Measurements from ENCODE around the gene ART4. TPM values are rescaled to one million over a fixed set of nuclear protein-coding genes. Genes with fewer than 3 reads are reported as not detected.
A peak's percentile ranks its signal among the peaks of the same experiment; 100 is the strongest.

The ART4 gene
- total and polyA plus RNA-seq, 2 donors (not counting 3 experiments of a cell fraction or from before 2014, with no cell fraction given): 12.5 to 54.7 TPM

DNA sequence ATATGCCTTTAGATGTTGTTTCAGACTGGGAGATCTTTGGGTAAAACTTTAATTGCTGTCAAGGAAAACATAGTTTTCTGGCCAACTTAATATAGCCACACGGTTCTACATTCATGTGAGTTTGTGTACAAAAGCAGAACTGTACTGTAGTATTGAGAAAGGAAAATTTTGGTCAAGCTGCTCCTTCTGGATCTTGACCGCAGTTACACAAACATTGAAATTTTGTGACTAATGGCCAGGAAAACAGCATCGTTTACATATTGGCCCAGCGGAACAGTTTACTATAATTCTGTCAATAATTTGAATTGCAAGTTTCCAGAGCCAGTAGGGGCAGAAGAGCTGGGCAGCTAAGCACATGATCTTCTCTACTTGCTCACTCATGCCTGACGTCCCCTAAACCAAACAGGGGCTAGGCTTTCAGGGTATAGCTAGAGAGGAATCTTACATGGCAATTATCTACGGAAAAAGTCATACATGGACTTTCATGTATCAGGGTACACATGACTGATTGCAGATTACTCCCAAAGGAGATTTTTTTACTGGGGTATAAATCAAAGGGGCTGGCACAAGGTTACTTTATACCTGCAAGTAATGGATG is 11.4 kb upstream of the ART4 start:
- Histone ChIP-seq H3K79me2 (ENCODE audit: control insufficient read depth, insufficient read depth, low read length) (no peaks in the 10 kb centered on the region), H3K27me3 (ENCODE audit: control insufficient read depth in 2 of 2, insufficient read depth in 2 of 2, low read length in 2 of 2) (no peaks in the 10 kb centered on the region), H3K9me3 (replicated peaks; ENCODE audit: control insufficient read depth, insufficient read depth, low read length) (no peaks in the 10 kb centered on the region), H3K4me2 (ENCODE audit: insufficient read depth, low read length) (peak overlapping the region; percentile 35), H3K4me1 (ENCODE audit: control insufficient read depth, extremely low read depth, insufficient read depth, low read length) (peaks cover 12% of the 10 kb centered on the region), H2AFZ (ENCODE audit: low read depth, low read length) (peak overlapping the region; percentile 74), H3K4me3 (replicated peaks in 1 of 3; ENCODE audit: insufficient read depth in 1 of 3, low read depth in 1 of 3, low read length in 3 of 3) (no peak overlapping the region), H3K9me1 (replicated peaks; ENCODE audit: control insufficient read depth, extremely low read depth, insufficient read depth, low read length) (no peaks in the 10 kb centered on the region), H3K9ac (replicated peaks; ENCODE audit: extremely low read depth, insufficient read depth, low read length) (no peak overlapping the region), H4K20me1 (replicated peaks; ENCODE audit: control insufficient read depth, extremely low read depth, insufficient read depth, low read length) (no peaks in the 10 kb centered on the region), H3K36me3 (ENCODE audit: control insufficient read depth in 2 of 2, extremely low read depth in 1 of 2, insufficient read depth in 2 of 2, low read length in 2 of 2) (no peaks in the 10 kb centered on the region), H3K27ac (ENCODE audit: insufficient read depth, low read depth, low read length) (no peak overlapping the region)
- CTCF ChIA-PET: no interaction called here
- FAIRE-seq (peak; percentile 44), DNase-seq (ENCODE audit: low read depth, low spot score) (peak; percentile 84)
- POLR2A ChIA-PET: no interaction called here
- BruUV-seq (replicated peaks): no TSS peak
- dilution Hi-C loops (cut with MboI; ENCODE audit: extremely low pct_ligation_motif_present, low sequenced_read_pairs) (no loop called here), intact Hi-C loops (cut with micrococcal nuclease) (no loop called here)
- no peak for TF ChIP-seq FOS (IDR thresholded peaks at IDR 0.05; ENCODE audit: borderline replicate concordance, insufficient read depth, low read length)
- no peak for TF ChIP-seq POLR2AphosphoS5 (IDR thresholded peaks at IDR 0.05; ENCODE audit: insufficient read depth, low read depth, low read length)
- TF ChIP-seq GATA2 (IDR thresholded peaks at IDR 0.05; ENCODE audit: insufficient read depth, insufficient read length, low read depth, low read length): no peak
- TF ChIP-seq MYC (IDR thresholded peaks at IDR 0.05; ENCODE audit: low read depth, low read length): no peak
- TF ChIP-seq, protein P1, sequence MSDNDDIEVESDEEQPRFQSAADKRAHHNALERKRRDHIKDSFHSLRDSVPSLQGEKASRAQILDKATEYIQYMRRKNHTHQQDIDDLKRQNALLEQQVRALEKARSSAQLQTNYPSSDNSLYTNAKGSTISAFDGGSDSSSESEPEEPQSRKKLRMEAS (IDR thresholded peaks at IDR 0.05; ENCODE audit: insufficient read depth, insufficient read length): no peak
- TF ChIP-seq JUN (IDR thresholded peaks at IDR 0.05; ENCODE audit: borderline replicate concordance, insufficient read depth, insufficient read length, low read depth): no peak

DNA sequence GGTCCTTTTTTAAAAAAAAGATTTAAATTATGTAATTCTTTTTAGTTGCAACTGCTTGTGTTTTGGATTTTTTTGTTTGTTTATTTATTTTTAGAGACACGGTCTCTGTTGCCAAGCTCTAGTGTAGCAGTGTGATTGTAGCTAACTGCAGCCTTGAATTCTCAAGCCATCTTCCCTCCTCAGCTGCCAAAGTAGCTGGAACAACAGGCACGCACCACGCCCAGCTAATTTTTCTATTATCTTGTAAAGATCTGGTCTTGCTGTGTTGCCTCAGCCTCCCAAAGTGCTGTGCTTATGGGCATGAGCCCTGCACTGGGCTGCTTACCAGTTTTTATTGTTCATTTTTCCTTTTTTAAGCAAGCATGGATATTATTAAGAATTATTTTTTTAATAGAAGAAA is 10.6 kb upstream of the ART4 start:
- DNase-seq (ENCODE audit: low read depth, low spot score) (no peak), FAIRE-seq (no peak)
- ChIA-PET CTCF (no interaction called here), POLR2A (no interaction called here)
- no peak overlapping the region for H3K27ac ChIP-seq (ENCODE audit: insufficient read depth, low read depth, low read length)
- no peak overlapping the region for H3K4me2 ChIP-seq (ENCODE audit: insufficient read depth, low read length)
- dilution Hi-C loops (cut with MboI; ENCODE audit: extremely low pct_ligation_motif_present, low sequenced_read_pairs) (no loop called here), intact Hi-C loops (cut with micrococcal nuclease) (no loop called here)
- H3K36me3 ChIP-seq (ENCODE audit: control insufficient read depth in 2 of 2, extremely low read depth in 1 of 2, insufficient read depth in 2 of 2, low read length in 2 of 2): no peaks in the 10 kb centered on the region
- no peak overlapping the region for H3K9ac ChIP-seq (replicated peaks; ENCODE audit: extremely low read depth, insufficient read depth, low read length)
- no peaks in the 10 kb centered on the region for H3K79me2 ChIP-seq (ENCODE audit: control insufficient read depth, insufficient read depth, low read length)
- H3K9me3 ChIP-seq (replicated peaks; ENCODE audit: control insufficient read depth, insufficient read depth, low read length): no peaks in the 10 kb centered on the region
- no peak overlapping the region for H3K4me3 ChIP-seq (replicated peaks in 1 of 3; ENCODE audit: insufficient read depth in 1 of 3, low read depth in 1 of 3, low read length in 3 of 3)
- no TSS peak for BruUV-seq (replicated peaks)
- H4K20me1 ChIP-seq (replicated peaks; ENCODE audit: control insufficient read depth, extremely low read depth, insufficient read depth, low read length): no peaks in the 10 kb centered on the region
- TF ChIP-seq EZH2 (IDR thresholded peaks at IDR 0.05; ENCODE audit: borderline replicate concordance, low read depth, low read length, severe bottlenecking) (no peak), POLR2AphosphoS5 (IDR thresholded peaks at IDR 0.05; ENCODE audit: insufficient read depth, low read depth, low read length) (no peak), GATA2 (IDR thresholded peaks at IDR 0.05; ENCODE audit: insufficient read depth, insufficient read length, low read depth, low read length) (no peak), MYC (IDR thresholded peaks at IDR 0.05; ENCODE audit: low read depth, low read length) (no peak), JUN (IDR thresholded peaks at IDR 0.05; ENCODE audit: borderline replicate concordance, insufficient read depth, insufficient read length, low read depth) (no peak), POLR2A (IDR thresholded peaks at IDR 0.05; ENCODE audit: low read depth, low read length) (no peak)
- TF ChIP-seq, protein P2, sequence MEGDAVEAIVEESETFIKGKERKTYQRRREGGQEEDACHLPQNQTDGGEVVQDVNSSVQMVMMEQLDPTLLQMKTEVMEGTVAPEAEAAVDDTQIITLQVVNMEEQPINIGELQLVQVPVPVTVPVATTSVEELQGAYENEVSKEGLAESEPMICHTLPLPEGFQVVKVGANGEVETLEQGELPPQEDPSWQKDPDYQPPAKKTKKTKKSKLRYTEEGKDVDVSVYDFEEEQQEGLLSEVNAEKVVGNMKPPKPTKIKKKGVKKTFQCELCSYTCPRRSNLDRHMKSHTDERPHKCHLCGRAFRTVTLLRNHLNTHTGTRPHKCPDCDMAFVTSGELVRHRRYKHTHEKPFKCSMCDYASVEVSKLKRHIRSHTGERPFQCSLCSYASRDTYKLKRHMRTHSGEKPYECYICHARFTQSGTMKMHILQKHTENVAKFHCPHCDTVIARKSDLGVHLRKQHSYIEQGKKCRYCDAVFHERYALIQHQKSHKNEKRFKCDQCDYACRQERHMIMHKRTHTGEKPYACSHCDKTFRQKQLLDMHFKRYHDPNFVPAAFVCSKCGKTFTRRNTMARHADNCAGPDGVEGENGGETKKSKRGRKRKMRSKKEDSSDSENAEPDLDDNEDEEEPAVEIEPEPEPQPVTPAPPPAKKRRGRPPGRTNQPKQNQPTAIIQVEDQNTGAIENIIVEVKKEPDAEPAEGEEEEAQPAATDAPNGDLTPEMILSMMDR (IDR thresholded peaks at IDR 0.05; ENCODE audit: extremely low read depth in 1 of 2, insufficient read depth in 1 of 2, low read depth in 1 of 2, low read length in 2 of 2): no peak
- TF ChIP-seq, protein P1 (IDR thresholded peaks at IDR 0.05; ENCODE audit: insufficient read depth, insufficient read length): no peak
- H3K4me1 ChIP-seq (ENCODE audit: control insufficient read depth, extremely low read depth, insufficient read depth, low read length): peaks cover 19% of the 10 kb centered on the region
- H2AFZ ChIP-seq (ENCODE audit: low read depth, low read length): peak overlapping the region; percentile 31
- H3K27me3 ChIP-seq (ENCODE audit: control insufficient read depth in 2 of 2, insufficient read depth in 2 of 2, low read length in 2 of 2): no peaks in the 10 kb centered on the region
- H3K9me1 ChIP-seq (replicated peaks; ENCODE audit: control insufficient read depth, extremely low read depth, insufficient read depth, low read length): no peaks in the 10 kb centered on the region
